H1 (cell line): ENCODE measurements around the gene ATP9B. TPM values are rescaled to one million over a fixed set of nuclear protein-coding genes. Genes with fewer than 3 reads are reported as not detected.

Experiments used
- CTCF ChIA-PET: fragments of 300-600 bp; sonication (Branson Sonifier 250); formaldehyde crosslinking; loops from one replicate; lab custom pipeline; 2021; ENCODE audit not compliant: partially characterized antibody; lab: Charles Lee
- POLR2A ChIA-PET: fragments of 300-600 bp; sonication (Branson Sonifier 250); formaldehyde crosslinking; loops from one replicate; lab custom pipeline; 2021; ENCODE audit warnings: inconsistent platforms; ENCODE audit not compliant: partially characterized antibody; lab: Charles Lee
- DNase-seq, 2 experiments: peaks; one replicate each; pipeline versions ENCODE4 v3.0.0 to v3.0.0-alpha.2; 2010 to 2022; ENCODE audit warnings: low spot score in 2 of 2, low read depth in 1 of 2, mixed read lengths in 1 of 2
- FAIRE-seq: peaks from 2 replicates; lab custom pipeline; 2011; peaks lifted over from hg19 to GRCh38; lab: Jason Lieb, UNC
- H2AFZ ChIP-seq: 2 replicates; pipeline ENCODE4 v1.8.1; 2012; ENCODE audit warnings: low read length, inconsistent platforms
- H2AK5ac ChIP-seq: 2 replicates; pipeline ENCODE4 v1.6.1; 2013; ENCODE audit warnings: low read depth, low read length
- H2BK120ac ChIP-seq: replicated peaks from 2 replicates; pipeline ENCODE3; 2013; ENCODE audit warnings: low read depth, low read length, inconsistent platforms
- H2BK12ac ChIP-seq: 2 replicates; pipeline ENCODE4 v1.6.1; 2013; ENCODE audit warnings: low read depth, low read length
- H2BK15ac ChIP-seq: 2 replicates; pipeline ENCODE4 v1.6.1; 2013; ENCODE audit warnings: low read length
- H2BK20ac ChIP-seq: 2 replicates; pipeline ENCODE4 v1.6.1; 2013; ENCODE audit warnings: low read length
- H2BK5ac ChIP-seq: 2 replicates; pipeline ENCODE4 v1.6.1; 2013; ENCODE audit warnings: low read depth, low read length
- H3K14ac ChIP-seq: 2 replicates; pipeline ENCODE4 v1.6.1; 2013; ENCODE audit warnings: inconsistent platforms; ENCODE audit not compliant: insufficient read length
- H3K18ac ChIP-seq: 2 replicates; pipeline ENCODE4 v1.6.1; 2013; ENCODE audit warnings: low read length; ENCODE audit errors: extremely low read depth
- H3K23ac ChIP-seq: 2 replicates; pipeline ENCODE4 v1.6.1; 2013; ENCODE audit warnings: inconsistent platforms; ENCODE audit not compliant: insufficient read length
- H3K23me2 ChIP-seq: 2 replicates; pipeline ENCODE4 v1.6.1; 2013; ENCODE audit warnings: low read depth, low read length
- H3K27ac ChIP-seq: 2 replicates; pipeline ENCODE4 v1.6.1; 2011; ENCODE audit warnings: low read depth, low read length, inconsistent platforms
- H3K27me3 ChIP-seq, 4 experiments: replicated peaks in 1 of 4; 1 replicate in 1 of 4; 2 replicates in 3 of 4; pipeline versions ENCODE4 v1.6.1 to v1.8.1; 2011 to 2013; ENCODE audit warnings: low read length in 3 of 4, mild to moderate bottlenecking in 3 of 4, inconsistent platforms in 2 of 4, mixed read lengths in 2 of 4, moderate library complexity in 1 of 4; ENCODE audit not compliant: control insufficient read depth in 3 of 4, insufficient read depth in 3 of 4; ENCODE audit errors: extremely low read depth in 1 of 4
- H3K36me3 ChIP-seq, 4 experiments: 2 replicates each; pipeline versions ENCODE4 v1.6.1 to v1.8.1; 2011 to 2013; ENCODE audit warnings: mild to moderate bottlenecking in 4 of 4, low read length in 3 of 4, moderate library complexity in 2 of 4, control low read depth in 1 of 4, inconsistent platforms in 1 of 4; ENCODE audit not compliant: insufficient read depth in 4 of 4, control insufficient read depth in 2 of 4
- H3K4ac ChIP-seq: replicated peaks from 2 replicates; pipeline ENCODE3; 2013; ENCODE audit warnings: low read length, low read depth, mixed read lengths, inconsistent platforms; ENCODE audit not compliant: insufficient read length
- H3K4me1 ChIP-seq, 4 experiments: replicated peaks in 1 of 4; 1 replicate in 1 of 4; 2 replicates in 3 of 4; pipeline versions ENCODE4 v1.6.1 to v1.8.1; 2011 to 2013; ENCODE audit warnings: low read length in 3 of 4, inconsistent platforms in 2 of 4, mixed read lengths in 1 of 4; ENCODE audit not compliant: insufficient read depth in 4 of 4, control insufficient read depth in 3 of 4
- H3K4me2 ChIP-seq, 2 experiments: 2 replicates each; pipeline versions ENCODE4 v1.6.1 to v1.8.1; 2011 to 2013; ENCODE audit warnings: low read depth in 2 of 2, low read length in 2 of 2, control low read depth in 1 of 2, inconsistent platforms in 1 of 2, mild to moderate bottlenecking in 1 of 2; ENCODE audit not compliant: insufficient read depth in 1 of 2
- H3K4me3 ChIP-seq, 4 experiments: fragments of 200-600, 300-600 bp in 1 of 4; sonication (generic), shearing (Covaris generic), sonication (Bioruptor Twin) in 1 of 4; 2 replicates each; pipeline versions ENCODE4 v1.5.1 to v1.8.1; 2011 to 2016; ENCODE audit warnings: low read length in 4 of 4, low read depth in 3 of 4, control low read depth in 2 of 4, inconsistent platforms in 2 of 4, mild to moderate bottlenecking in 2 of 4, mixed read lengths in 1 of 4, moderate library complexity in 1 of 4; ENCODE audit not compliant: insufficient read depth in 2 of 4; ENCODE audit errors: extremely low read depth in 1 of 4
- H3K56ac ChIP-seq: replicated peaks from 2 replicates; pipeline ENCODE3; 2013; ENCODE audit warnings: low read depth, mild to moderate bottlenecking, mixed read lengths, low read length, inconsistent platforms; ENCODE audit not compliant: insufficient read length
- H3K79me1 ChIP-seq: 2 replicates; pipeline ENCODE4 v1.6.1; 2013; ENCODE audit warnings: low read depth, low read length, control low read depth
- H3K79me2 ChIP-seq, 2 experiments: 2 replicates each; pipeline versions ENCODE4 v1.6.1 to v1.8.1; 2012 to 2013; ENCODE audit warnings: low read length in 2 of 2, mild to moderate bottlenecking in 2 of 2, inconsistent platforms in 1 of 2; ENCODE audit not compliant: insufficient read depth in 2 of 2, control insufficient read depth in 1 of 2
- H3K9ac ChIP-seq, 4 experiments: replicated peaks in 1 of 4; 1 replicate in 1 of 4; 2 replicates in 3 of 4; pipeline versions ENCODE4 v1.6.1 to v1.8.1; 2011 to 2013; ENCODE audit warnings: low read depth in 3 of 4, low read length in 3 of 4, control low read depth in 2 of 4, mild to moderate bottlenecking in 2 of 4, moderate library complexity in 2 of 4, inconsistent platforms in 1 of 4; ENCODE audit errors: extremely low read depth in 1 of 4
- H3K9me3 ChIP-seq, 2 experiments: 2 replicates each; pipeline versions ENCODE4 v1.6.1 to v1.8.1; 2012 to 2013; ENCODE audit warnings: mild to moderate bottlenecking in 2 of 2, moderate library complexity in 2 of 2, control low read depth in 1 of 2, inconsistent platforms in 1 of 2, low read depth in 1 of 2, low read length in 1 of 2, mixed read lengths in 1 of 2; ENCODE audit not compliant: insufficient read depth in 2 of 2
- H4K20me1 ChIP-seq, 2 experiments: replicated peaks in 1 of 2; 2 replicates each; pipeline versions ENCODE3 to v1.8.1; 2011 to 2013; ENCODE audit warnings: inconsistent platforms in 2 of 2, low read length in 2 of 2, mild to moderate bottlenecking in 1 of 2; ENCODE audit not compliant: insufficient read depth in 2 of 2, control insufficient read depth in 1 of 2
- H4K5ac ChIP-seq: 2 replicates; pipeline ENCODE4 v1.6.1; 2013; ENCODE audit warnings: low read length, low read depth, mixed read lengths, inconsistent platforms; ENCODE audit not compliant: insufficient read length
- H4K8ac ChIP-seq: 2 replicates; pipeline ENCODE4 v1.8.0; 2013; ENCODE audit warnings: mild to moderate bottlenecking, moderate library complexity, low read length, inconsistent platforms; ENCODE audit not compliant: insufficient read depth; ENCODE audit errors: extremely low read depth
- H4K91ac ChIP-seq: replicated peaks from 2 replicates; pipeline ENCODE3; 2013; ENCODE audit warnings: low read length, mixed read lengths, inconsistent platforms; ENCODE audit not compliant: insufficient read length
- BACH1 ChIP-seq: IDR thresholded peaks from 2 replicates; pipeline ENCODE4 v1.6.1; 2012; ENCODE audit warnings: low read length, improper control_type of control experiment
- CBX5 ChIP-seq: fragments of 300-800, 300-1000 bp; sonication (generic); IDR thresholded peaks from 2 replicates; pipeline ENCODE4 v1.7.1; 2016; ENCODE audit warnings: antibody characterized with exemption, low read length, low read depth
- CBX8 ChIP-seq: fragments of 300-800, 300-1000 bp; sonication (generic); IDR thresholded peaks from 2 replicates; pipeline ENCODE4 v1.7.1; 2016; ENCODE audit warnings: low read depth, low read length, borderline replicate concordance
- CREB1 ChIP-seq: IDR thresholded peaks from 2 replicates; pipeline ENCODE4 v1.6.1; 2012; ENCODE audit warnings: inconsistent platforms
- FOSL1 ChIP-seq: IDR thresholded peaks from 2 replicates; pipeline ENCODE4 v1.6.1; 2011; ENCODE audit warnings: mild to moderate bottlenecking, low read depth, low read length, moderate library complexity; ENCODE audit not compliant: insufficient read depth
- HDAC2 ChIP-seq, 2 experiments: fragments of 300-600 bp in 1 of 2; sonication (generic) in 1 of 2; IDR thresholded peaks; 2 replicates each; pipeline ENCODE4 v1.6.1; 2011 to 2012; ENCODE audit warnings: low read depth in 2 of 2, low read length in 2 of 2, mild to moderate bottlenecking in 2 of 2, moderate library complexity in 2 of 2, borderline replicate concordance in 1 of 2, inconsistent platforms in 1 of 2
- JUN ChIP-seq: IDR thresholded peaks from 2 replicates; pipeline ENCODE4 v1.6.1; 2011; ENCODE audit warnings: low read depth, mild to moderate bottlenecking, improper control_type of control experiment, low read length
- KDM5A ChIP-seq: fragments of 200-600 bp; IDR thresholded peaks from 2 replicates; pipeline ENCODE4 v1.7.1; 2012; ENCODE audit warnings: mild to moderate bottlenecking, low read length, inconsistent platforms, mixed read lengths
- NRF1 ChIP-seq: IDR thresholded peaks from 2 replicates; pipeline ENCODE4 v1.6.1; 2011; ENCODE audit warnings: mild to moderate bottlenecking, low read depth, low read length, improper control_type of control experiment
- RBBP5 ChIP-seq: IDR thresholded peaks from 2 replicates; pipeline ENCODE4 v1.7.1; 2012; ENCODE audit warnings: low read depth, mild to moderate bottlenecking, inconsistent platforms, low read length, moderate library complexity, borderline replicate concordance
- SIRT6 ChIP-seq: IDR thresholded peaks from one replicate; pipeline ENCODE4 v1.7.1; 2012; ENCODE audit warnings: low read length, inconsistent platforms
- SP2 ChIP-seq: IDR thresholded peaks from 2 replicates; pipeline ENCODE4 v1.6.1; 2012; ENCODE audit warnings: mild to moderate bottlenecking, low read length, inconsistent platforms
- TCF12 ChIP-seq: IDR thresholded peaks from 2 replicates; pipeline ENCODE4 v1.6.1; 2011; ENCODE audit warnings: low read depth, mild to moderate bottlenecking, low read length
- WGBS, 2 experiments: shearing (Covaris generic) in 1 of 2; methylation state at CpG; one replicate each; pipeline versions ENCODE4 v1.1.6 to v1.1.7; 2013 to 2015; ENCODE audit warnings: low lambda C conversion rate in 2 of 2, mixed read lengths in 2 of 2, inconsistent platforms in 1 of 2, low coverage in 1 of 2, missing lambda C conversion rate in 1 of 2; ENCODE audit not compliant: insufficient replicate concordance in 2 of 2, insufficient coverage in 1 of 2, insufficient read length in 1 of 2; ENCODE audit errors: extremely low coverage in 1 of 2, missing lambda C conversion rate in 1 of 2; 5-methylcytosine and 5-hydroxymethylcytosine counted together
- polyA plus RNA-seq, 7 experiments: library from polyadenylated mRNA; depleted of rRNA in 3 of 7; stranded (reverse) in 5 of 7; unstranded in 2 of 7; fragments of >200 nt in 5 of 7; fragments of 200-250 nt in 2 of 7; gene quantifications; 1 replicate in 5 of 7; 2 replicates in 1 of 7; 4 replicates in 1 of 7; pipeline versions ENCODE4 v1.2.1 to v1.2.3, GENCODE V29; 2011 to 2013; ENCODE audit warnings: missing spikeins in 2 of 7, mixed read lengths in 2 of 7
- total RNA-seq: library from RNA; stranded (reverse); fragmentation: NEBNext Ultra II Directional; extraction: Animal tissue kit (Norgen Biotek cat#: 25700); gene quantifications from 2 replicates; pipeline ENCODE4 v1.2.1, GENCODE V29; 2021
- TF ChIP-seq, protein P1 (sequence below): IDR thresholded peaks from 2 replicates; pipeline ENCODE4 v1.6.1; 2011; ENCODE audit warnings: low read depth, mild to moderate bottlenecking, low read length; ENCODE audit not compliant: insufficient read depth

ATP9B gene
- total and polyA plus RNA-seq, 2 of the 8 experiments (the other 6 are each of a cell fraction or from before 2014, with no cell fraction given), result 15.1 to 21.7 TPM

DNA sequence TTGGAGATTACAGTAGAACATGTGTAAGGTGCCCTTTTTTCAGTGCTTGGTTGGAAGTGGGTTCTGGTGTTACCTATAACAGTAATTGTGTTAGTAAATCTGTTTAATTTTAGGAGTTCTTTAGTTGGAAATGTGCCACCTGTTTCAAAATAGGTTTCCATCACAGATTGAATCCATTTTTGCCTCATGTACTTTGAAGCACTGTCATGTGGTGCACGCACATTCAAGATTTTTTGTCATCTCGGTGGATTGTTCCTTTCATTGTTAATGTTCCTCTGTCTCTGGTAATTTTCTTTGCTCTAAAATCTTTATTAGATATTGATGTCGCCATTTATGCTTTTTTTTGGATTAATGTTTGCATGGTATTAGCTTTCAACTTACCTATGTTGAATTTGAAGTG lies 1.3 kb downstream of the ATP9B start:
- no peak overlapping the region for H3K56ac ChIP-seq
- no peak for FAIRE-seq
- peaks cover 0 to 7% (median 6%) of the 10 kb centered on the region in 4 experiments; a peak in 4 of 7 replicates for H3K27me3 ChIP-seq
- WGBS, 2 experiments, result 81% methylated on average over 3 of the region's 3 CpGs; no CpG with 5 or more reads in 1 of the 2 experiments
- H4K91ac ChIP-seq, result no peak overlapping the region
- no peak overlapping the region for H2BK5ac ChIP-seq
- no peak overlapping the region for H2BK15ac ChIP-seq
- peaks cover 7% of the 10 kb centered on the region; the same call in 1 of the 2 replicates for H3K23me2 ChIP-seq
- no peak overlapping the region for H3K9ac ChIP-seq
- H2BK120ac ChIP-seq, result no peak overlapping the region
- no peak overlapping the region for H2AFZ ChIP-seq
- H3K9me3 ChIP-seq, result peaks cover 5 to 17% of the 10 kb centered on the region in 2 experiments
- peaks cover 14 to 49% of the 10 kb centered on the region in 2 experiments for H3K79me2 ChIP-seq
- H3K4me2 ChIP-seq, result peak overlapping the region; percentile 45 to 64; a peak in 3 of 4 replicates
- H3K4me1 ChIP-seq, result peaks cover 0 to 10% (median 0%) of the 10 kb centered on the region in 4 experiments; a peak in 1 of 7 replicates
- CTCF ChIA-PET, result interaction anchor here (0.6 kb wide), 1 partner anchor 348 kb away, joined by 3 read pairs; no protein-coding TSS in a partner anchor
- POLR2A ChIA-PET, result no interaction called here
- H3K18ac ChIP-seq, result no peak overlapping the region
- no peak overlapping the region for H4K8ac ChIP-seq
- no peak overlapping the region for H3K4ac ChIP-seq
- H2AK5ac ChIP-seq, result no peak overlapping the region
- H2BK12ac ChIP-seq, result no peak overlapping the region
- no peak overlapping the region for H3K23ac ChIP-seq
- H4K20me1 ChIP-seq, result no peaks in the 10 kb centered on the region
- H3K27ac ChIP-seq, result no peak overlapping the region
- H3K14ac ChIP-seq, result no peak overlapping the region
- H3K4me3 ChIP-seq, result peak overlapping the region; percentile 69 to 94 (median 78); a peak in 5 of 8 replicates
- H3K36me3 ChIP-seq, result peaks cover 0 to 12% (median 0%) of the 10 kb centered on the region in 4 experiments; a peak in 2 of 8 replicates
- no peak overlapping the region for H4K5ac ChIP-seq
- H3K79me1 ChIP-seq, result peaks cover 3% of the 10 kb centered on the region; the same call in 1 of the 2 replicates
- no peak overlapping the region for H2BK20ac ChIP-seq
- no peak for DNase-seq
- TF ChIP-seq NRF1 (no peak), SP2 (no peak), CREB1 (no peak), CBX5 (no peak), SIRT6 (no peak), RBBP5 (no peak), HDAC2 (IDR thresholded peaks at IDR 0.05; ENCODE audit: borderline replicate concordance in 1 of 2, low read depth in 2 of 2, low read length in 2 of 2) (no peak), JUN (no peak), FOSL1 (no peak), TCF12 (no peak), BACH1 (no peak), CBX8 (no peak), KDM5A (no peak)
- TF ChIP-seq, protein P1, sequence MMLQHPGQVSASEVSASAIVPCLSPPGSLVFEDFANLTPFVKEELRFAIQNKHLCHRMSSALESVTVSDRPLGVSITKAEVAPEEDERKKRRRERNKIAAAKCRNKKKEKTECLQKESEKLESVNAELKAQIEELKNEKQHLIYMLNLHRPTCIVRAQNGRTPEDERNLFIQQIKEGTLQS, result no peak
